Right renal cortex interstitium (tissue), 3 donors: ENCODE results near the gene NCK2. TPM values are rescaled to one million over a fixed set of nuclear protein-coding genes. Genes with fewer than 3 reads are reported as not detected.
"Not testable (repeated sequence)": the region's sequence is repeated elsewhere in the genome, so short reads cannot be mapped to it uniquely, and the experiment has no call there.

Source experiments
- DNase-seq, 3 donors: peaks; one replicate each; pipeline ENCODE4 v3.0.0-alpha.2; 2013; ENCODE audit warnings: low read depth in 3 of 3, low spot score in 2 of 3
- polyA plus RNA-seq, 3 donors: library from polyadenylated mRNA; unstranded; fragments of 120-200 nt; gene quantifications; one replicate each; pipeline ENCODE4 v1.2.1, GENCODE V29; 2013; ENCODE audit not compliant: insufficient read length in 3 of 3

Gene NCK2
- polyA plus RNA-seq, 3 donors: 62.5 to 67.7 (median 64.8) TPM

- no peak for DNase-seq
Observed at GRCh38 chr2:105754011-105754410, 9.3 kb downstream of the NCK2 start.

- DNase-seq: no peak
Observed at GRCh38 chr2:105754994-105755393, 10.3 kb downstream of the NCK2 start.

GRCh38 chr2:105755895-105756294, 11.2 kb downstream of the NCK2 start:
- no peak for DNase-seq

DNA sequence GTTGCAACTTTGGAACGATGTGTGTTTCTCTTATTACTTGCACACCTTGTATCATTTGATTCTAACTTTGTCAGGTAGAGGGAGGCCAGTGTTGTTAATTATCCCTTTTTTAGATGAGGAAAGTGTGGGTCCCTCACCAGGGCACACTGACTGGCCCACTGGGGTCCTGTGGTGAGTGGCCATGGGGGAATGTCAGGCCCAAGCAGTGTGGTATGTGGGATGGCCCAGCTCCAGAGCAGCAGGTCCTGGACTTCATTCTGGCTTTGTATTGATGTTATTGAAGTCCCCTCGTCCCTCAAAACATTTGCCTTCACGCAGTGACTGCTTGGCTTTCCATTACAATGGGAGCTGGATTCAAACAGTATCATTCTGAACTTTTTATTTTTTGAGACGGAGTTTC, 11.7 kb downstream of the NCK2 start:
- no peak for DNase-seq

GRCh38 chr2:105756865-105757264, 12.2 kb downstream of the NCK2 start:
- DNase-seq: not testable (repeated sequence)

- DNase-seq: no peak
Observed at GRCh38 chr2:105757433-105757832, 12.7 kb downstream of the NCK2 start.

DNA sequence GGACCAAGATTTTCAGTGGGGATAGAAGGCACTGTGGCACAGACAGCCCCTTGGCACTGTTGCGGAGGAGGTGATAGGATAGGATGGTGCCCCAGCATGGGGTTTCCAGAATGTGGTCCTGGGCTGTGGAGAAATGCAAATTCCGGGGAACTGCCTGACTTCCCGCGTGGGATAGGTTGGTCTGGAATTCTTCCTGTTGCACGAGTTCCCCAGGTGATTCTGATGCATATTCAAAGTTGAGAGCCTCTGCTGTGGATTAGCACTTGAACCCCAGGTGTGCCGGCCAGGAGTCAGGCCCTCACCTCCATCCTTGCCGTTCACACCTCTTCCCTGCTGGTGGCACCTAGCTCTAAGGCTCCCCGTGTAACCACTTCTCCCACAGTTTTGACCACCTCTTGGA, 15.5 kb downstream of the NCK2 start:
- no peak for DNase-seq

- DNase-seq: no peak
Observed at GRCh38 chr2:105760639-105761337, 16.1 kb downstream of the NCK2 start.

DNA sequence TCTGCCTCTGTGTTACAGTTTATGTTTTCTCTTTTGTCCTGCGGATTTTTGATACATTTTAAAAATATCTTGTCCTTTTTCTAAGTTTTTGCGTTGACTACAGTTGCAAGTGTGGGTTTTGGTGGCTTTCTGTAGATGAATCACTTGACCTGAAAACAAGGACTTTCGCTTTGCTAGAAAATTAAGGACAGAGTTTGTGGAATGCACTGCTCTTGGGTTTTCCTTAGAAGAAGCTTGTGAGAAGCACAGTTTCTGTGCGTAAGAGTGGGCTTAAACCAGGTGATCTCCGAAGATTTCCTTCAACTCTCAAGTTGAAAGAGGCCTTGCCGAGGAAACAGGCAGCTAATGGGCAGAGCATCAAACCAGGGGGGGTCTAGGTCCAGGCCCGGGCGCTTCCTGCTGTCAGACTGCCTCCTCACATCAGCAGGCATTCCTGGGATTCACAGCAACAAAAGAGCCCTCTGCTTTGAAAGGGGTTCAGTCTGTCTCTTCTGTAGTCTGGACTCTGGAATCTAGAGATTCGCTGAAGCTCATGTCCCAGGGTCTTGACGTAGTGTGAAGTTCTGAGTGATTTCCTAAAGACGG, 17.3 kb downstream of the NCK2 start:
- DNase-seq: no peak

DNA sequence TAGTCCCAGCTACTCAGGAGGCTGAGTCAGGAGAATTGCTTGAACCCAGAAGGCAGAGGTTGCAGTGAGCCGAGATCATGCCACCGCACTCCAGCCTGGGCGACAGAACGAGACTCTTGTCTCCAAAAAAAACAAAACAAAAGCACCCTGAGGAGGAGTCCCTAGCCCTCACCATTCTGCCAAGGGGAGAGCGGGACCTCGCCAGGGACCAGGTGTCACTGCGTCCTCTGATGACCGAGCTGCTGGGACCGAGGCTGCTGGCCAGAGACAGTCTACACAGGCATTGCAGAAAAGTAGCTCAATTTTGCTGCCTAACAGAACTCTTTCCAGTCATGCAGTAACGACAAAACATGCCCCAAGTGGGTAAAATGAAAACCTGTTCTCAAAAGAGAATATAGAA, 18.4 kb downstream of the NCK2 start:
- no peak for DNase-seq

DNA sequence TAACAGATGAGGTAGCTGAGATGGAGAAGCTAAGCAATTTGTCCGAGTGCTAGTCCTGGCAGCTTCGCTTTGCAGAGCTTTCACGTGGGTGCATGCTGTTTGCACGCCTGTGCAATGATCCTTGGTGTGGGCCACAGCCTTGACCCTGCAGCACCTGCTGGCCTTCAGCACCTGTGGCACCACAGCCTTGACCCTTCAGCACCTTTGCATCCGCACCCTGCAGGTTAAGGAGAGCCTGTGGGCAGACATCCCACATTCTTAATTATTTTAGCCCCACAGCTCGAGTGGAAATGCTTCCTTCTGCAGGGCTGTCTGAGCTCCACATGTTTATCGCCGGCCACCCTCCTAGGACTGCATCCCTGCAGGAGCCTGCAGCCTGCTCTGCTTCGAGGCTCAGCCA, 19.3 kb downstream of the NCK2 start:
- DNase-seq: no peak

- DNase-seq: no peak
Observed at GRCh38 chr2:105765415-105766299, 20.9 kb downstream of the NCK2 start.

GRCh38 chr2:105766300-105766866, 21.7 kb downstream of the NCK2 start:
- no peak for DNase-seq

DNA sequence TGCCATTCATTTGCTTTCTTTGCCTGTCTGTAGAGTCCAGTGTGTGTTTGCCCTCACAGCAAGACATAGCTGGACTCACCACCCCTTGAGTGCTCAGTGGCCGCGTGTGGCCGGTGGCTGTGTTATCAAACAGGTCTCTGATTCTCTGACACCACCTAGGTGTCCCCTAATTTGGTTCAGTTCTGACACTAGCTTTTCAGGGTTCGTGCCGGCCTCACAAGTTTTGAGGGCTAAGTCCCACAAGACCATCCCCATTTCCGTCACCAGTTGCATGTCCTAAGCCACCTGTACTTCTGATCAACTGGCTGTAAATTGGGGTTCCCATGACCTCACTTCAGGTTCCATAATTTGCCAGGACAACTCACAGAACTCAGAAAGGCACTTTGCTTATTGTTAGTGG, 23.5 kb downstream of the NCK2 start:
- no peak for DNase-seq

GRCh38 chr2:105768961-105769452, 24.3 kb downstream of the NCK2 start:
- no peak for DNase-seq

DNA sequence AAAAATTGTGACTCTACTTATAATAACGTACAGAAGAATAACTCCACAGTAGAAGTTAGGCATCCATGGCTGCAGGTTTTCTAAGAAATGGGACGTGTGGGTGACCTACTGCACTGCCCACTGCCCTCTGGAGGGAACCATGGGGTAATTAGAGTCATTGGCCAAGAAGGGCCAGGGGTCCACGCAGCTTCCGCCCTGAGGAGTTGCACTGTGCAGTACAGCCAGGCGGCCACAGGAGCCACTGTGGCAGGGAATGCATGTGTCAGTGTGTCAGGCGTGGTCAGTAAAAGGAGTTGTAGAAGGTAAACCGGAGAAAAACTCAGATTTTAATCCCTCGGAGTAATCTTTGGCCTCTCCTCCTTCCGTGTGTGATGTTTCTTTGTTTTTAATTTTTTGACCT, 24.8 kb downstream of the NCK2 start:
- no peak for DNase-seq

DNA sequence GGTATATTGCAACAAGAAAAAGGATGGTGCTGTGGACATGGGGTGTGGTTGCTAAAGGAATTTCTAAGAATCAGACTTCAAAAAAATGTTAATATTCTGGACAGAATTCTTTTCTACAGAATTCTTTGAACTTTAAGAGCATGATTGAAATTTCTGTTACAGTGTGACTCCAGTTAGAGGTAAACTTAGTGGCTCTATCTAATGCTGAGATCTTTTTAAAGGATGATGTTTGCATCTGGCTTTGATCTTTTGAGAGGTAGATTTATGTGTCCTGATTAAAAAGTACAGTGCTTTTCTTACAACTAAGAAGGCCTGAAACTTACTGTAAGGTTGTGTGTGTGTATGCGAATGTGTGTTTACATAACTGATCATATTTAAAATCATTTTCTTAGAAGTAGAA, 25.4 kb downstream of the NCK2 start:
- no peak for DNase-seq

DNA sequence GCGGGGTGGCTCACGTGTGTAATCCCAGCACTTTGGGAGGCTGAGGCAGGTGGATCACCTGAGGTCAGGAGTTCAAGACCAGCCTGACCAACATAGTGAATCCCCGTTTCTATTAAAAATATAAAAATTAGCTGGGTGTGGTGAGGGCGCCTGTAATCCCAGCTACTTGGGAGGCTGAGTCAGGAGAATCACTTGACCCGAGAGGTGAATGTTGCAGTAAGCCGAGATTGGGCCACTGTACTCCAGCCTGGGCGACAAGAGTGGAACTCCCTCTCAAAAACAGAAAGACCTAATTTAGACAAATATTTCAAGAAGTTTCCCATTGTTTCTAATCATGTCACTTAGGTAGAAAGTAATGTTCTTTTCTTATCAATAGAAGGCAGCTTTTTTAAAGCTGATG, 26.6 kb downstream of the NCK2 start:
- DNase-seq: not testable (repeated sequence)

- no peak for DNase-seq
Observed at GRCh38 chr2:105771836-105772235, 27.1 kb downstream of the NCK2 start.

DNA sequence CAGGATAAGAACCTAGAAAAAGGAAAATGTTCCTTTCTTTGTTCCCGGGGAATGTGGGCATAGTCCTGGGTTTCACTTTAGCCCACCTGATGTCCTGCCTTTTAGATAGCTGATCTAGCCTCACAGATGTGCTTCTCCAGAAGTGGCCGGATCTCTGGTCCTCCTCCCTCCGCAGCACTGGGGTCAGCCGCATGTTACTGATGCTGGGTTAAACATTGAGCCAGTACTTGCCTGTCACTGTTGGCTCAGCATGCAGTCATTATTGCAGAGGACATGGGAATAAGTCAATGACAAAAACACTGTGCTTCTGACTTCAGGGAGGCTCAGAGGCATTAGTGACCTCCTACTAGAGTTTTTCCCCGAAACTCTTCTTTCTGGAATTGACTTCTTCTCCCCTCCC, 27.6 kb downstream of the NCK2 start:
- DNase-seq: no peak

DNA sequence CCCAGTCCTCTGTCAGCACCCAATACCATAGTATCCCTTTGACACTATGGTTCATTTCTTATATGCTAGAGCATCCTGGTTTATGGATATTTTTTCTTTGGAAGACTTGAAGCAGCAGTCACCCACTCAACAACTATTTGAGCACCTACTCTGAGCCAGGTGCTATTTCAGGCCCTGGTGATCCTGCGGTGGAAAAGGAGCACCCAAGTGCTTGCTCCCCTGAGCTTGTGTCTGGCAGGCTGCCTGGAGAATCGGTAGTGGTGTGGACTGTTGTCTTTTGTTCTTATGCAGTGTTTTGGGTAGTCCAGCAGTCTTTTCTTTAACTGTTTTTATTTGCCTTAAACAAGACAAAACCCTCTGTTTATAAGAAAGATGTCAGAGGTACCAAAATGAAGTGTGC, 28.9 kb downstream of the NCK2 start:
- DNase-seq: no peak
